HL-60 (cell line): ENCODE data around the gene PRKAG2.

Experiments
- DNase-seq, 2 experiments: peaks; one replicate each; pipeline ENCODE4 v3.0.0-alpha.2; 2010 to 2020; ENCODE audit warnings: low read depth in 1 of 2, low spot score in 1 of 2
- H3K27ac ChIP-seq: fragments of 250-450 bp; sonication (Bioruptor Pico); replicated peaks from 2 replicates; pipeline ENCODE4 v1.5.1; 2020; ENCODE audit warnings: mild to moderate bottlenecking, moderate library complexity
- H3K27me3 ChIP-seq: fragments of 250-450 bp; sonication (Bioruptor Pico); 2 replicates; pipeline ENCODE4 v1.5.1; 2021; ENCODE audit warnings: mild to moderate bottlenecking, moderate library complexity; ENCODE audit not compliant: insufficient read depth, poor library complexity, severe bottlenecking
- H3K4me3 ChIP-seq: replicated peaks from 2 replicates; pipeline ENCODE4 v1.5.1; 2011; ENCODE audit warnings: mild to moderate bottlenecking, control low read depth, low read length; ENCODE audit not compliant: insufficient read depth
- CTCF ChIP-seq: IDR thresholded peaks from one replicate; pipeline ENCODE4 v1.5.1; 2011; ENCODE audit warnings: low read length, control low read depth, inconsistent platforms; ENCODE audit not compliant: insufficient read depth
- GABPA ChIP-seq: IDR thresholded peaks from 2 replicates; pipeline ENCODE4 v1.6.1; 2012; ENCODE audit warnings: low read depth
- POLR2AphosphoS5 ChIP-seq: IDR thresholded peaks from 2 replicates; pipeline ENCODE4 v1.6.1; 2012; ENCODE audit warnings: low read depth
- REST ChIP-seq: IDR thresholded peaks from 2 replicates; pipeline ENCODE4 v1.6.1; 2012; ENCODE audit warnings: low read depth; ENCODE audit not compliant: insufficient replicate concordance
- SPI1 ChIP-seq: IDR thresholded peaks from 2 replicates; pipeline ENCODE4 v1.6.1; 2012; ENCODE audit warnings: low read depth, mild to moderate bottlenecking, borderline replicate concordance

Gene PRKAG2

GRCh38 chr7:151861881-151862280 is 15.0 kb downstream of the PRKAG2 start:
- Histone ChIP-seq H3K27me3 (no peaks in the 10 kb centered on the region), H3K4me3 (no peak overlapping the region), H3K27ac (no peak overlapping the region)
- TF ChIP-seq REST (no peak), SPI1 (no peak), POLR2AphosphoS5 (no peak), GABPA (no peak), CTCF (no peak)
- no peak for DNase-seq

- Histone ChIP-seq H3K4me3 (no peak overlapping the region), H3K27ac (no peak overlapping the region), H3K27me3 (no peaks in the 10 kb centered on the region)
- DNase-seq = no peak
- TF ChIP-seq CTCF = no peak
- TF ChIP-seq POLR2AphosphoS5 = no peak
- no peak for TF ChIP-seq GABPA
- no peak for TF ChIP-seq REST
- TF ChIP-seq SPI1 = no peak
Measured at GRCh38 chr7:151860771-151861170, 16.1 kb downstream of the PRKAG2 start.

- no peak for TF ChIP-seq POLR2AphosphoS5
- no peak for TF ChIP-seq GABPA
- TF ChIP-seq REST = no peak
- TF ChIP-seq SPI1 = no peak
- TF ChIP-seq CTCF = no peak
- Histone ChIP-seq H3K27ac (no peak overlapping the region), H3K4me3 (no peak overlapping the region), H3K27me3 (no peaks in the 10 kb centered on the region)
- DNase-seq = no peak
Measured at GRCh38 chr7:151859948-151860685, 16.8 kb downstream of the PRKAG2 start.
